Measurements from ENCODE around the gene ARCN1.

ARCN1 gene

GRCh38 chr11:118643142-118643994 lies 71.2 kb downstream of the ARCN1 start:
- DNase-seq = no peak

GRCh38 chr11:118643995-118644345 lies 71.8 kb downstream of the ARCN1 start:
- DNase-seq = no peak

- no peak for DNase-seq
Observed at GRCh38 chr11:118644496-118644895, 72.3 kb downstream of the ARCN1 start.

- no peak for DNase-seq
Observed at GRCh38 chr11:118645066-118645715, 73.0 kb downstream of the ARCN1 start.

- no peak for DNase-seq
Observed at GRCh38 chr11:118646393-118646792, 74.2 kb downstream of the ARCN1 start.

- no peak for DNase-seq
Observed at GRCh38 chr11:118648291-118648690, 76.1 kb downstream of the ARCN1 start.

GRCh38 chr11:118649941-118650340 lies 77.7 kb downstream of the ARCN1 start:
- no peak for DNase-seq

GRCh38 chr11:118650366-118650765 lies 78.2 kb downstream of the ARCN1 start:
- no peak for DNase-seq

- DNase-seq = no peak
Observed at GRCh38 chr11:118651820-118652219, 79.6 kb downstream of the ARCN1 start.
